ENCODE measurements around the gene MYL3.

GRCh38 chr3:46852839-46853355 lies 10.3 kb downstream of the MYL3 start:
- no peak for TF ChIP-seq POLR2A (IDR thresholded peaks at IDR 0.05)
- TF ChIP-seq POLR2AphosphoS5 (IDR thresholded peaks at IDR 0.05): no peak
- TF ChIP-seq, protein P1, sequence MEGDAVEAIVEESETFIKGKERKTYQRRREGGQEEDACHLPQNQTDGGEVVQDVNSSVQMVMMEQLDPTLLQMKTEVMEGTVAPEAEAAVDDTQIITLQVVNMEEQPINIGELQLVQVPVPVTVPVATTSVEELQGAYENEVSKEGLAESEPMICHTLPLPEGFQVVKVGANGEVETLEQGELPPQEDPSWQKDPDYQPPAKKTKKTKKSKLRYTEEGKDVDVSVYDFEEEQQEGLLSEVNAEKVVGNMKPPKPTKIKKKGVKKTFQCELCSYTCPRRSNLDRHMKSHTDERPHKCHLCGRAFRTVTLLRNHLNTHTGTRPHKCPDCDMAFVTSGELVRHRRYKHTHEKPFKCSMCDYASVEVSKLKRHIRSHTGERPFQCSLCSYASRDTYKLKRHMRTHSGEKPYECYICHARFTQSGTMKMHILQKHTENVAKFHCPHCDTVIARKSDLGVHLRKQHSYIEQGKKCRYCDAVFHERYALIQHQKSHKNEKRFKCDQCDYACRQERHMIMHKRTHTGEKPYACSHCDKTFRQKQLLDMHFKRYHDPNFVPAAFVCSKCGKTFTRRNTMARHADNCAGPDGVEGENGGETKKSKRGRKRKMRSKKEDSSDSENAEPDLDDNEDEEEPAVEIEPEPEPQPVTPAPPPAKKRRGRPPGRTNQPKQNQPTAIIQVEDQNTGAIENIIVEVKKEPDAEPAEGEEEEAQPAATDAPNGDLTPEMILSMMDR (IDR thresholded peaks at IDR 0.05): no peak
